WERI-Rb-1 (cell line): ENCODE measurements around the gene SLC19A2.

Experiments
- DNase-seq: peaks from one replicate; pipeline ENCODE4 v3.0.0-alpha.2; 2020
- H3K27ac ChIP-seq: fragments of 250-450 bp; sonication (Bioruptor Pico); 2 replicates; pipeline ENCODE4 v1.5.1; 2020; ENCODE audit warnings: mild to moderate bottlenecking, moderate library complexity
- H3K27me3 ChIP-seq: fragments of 250-450 bp; sonication (Bioruptor Pico); 2 replicates; pipeline ENCODE4 v1.5.1; 2021; ENCODE audit warnings: mild to moderate bottlenecking, low read depth, moderate library complexity; ENCODE audit not compliant: insufficient read depth, severe bottlenecking
- H3K36me3 ChIP-seq: fragments of 250-450 bp; sonication (Bioruptor Pico); 2 replicates; pipeline ENCODE4 v1.5.1; 2020; ENCODE audit warnings: mild to moderate bottlenecking, moderate library complexity
- H3K4me3 ChIP-seq: 2 replicates; pipeline ENCODE4 v1.5.1; 2011; ENCODE audit warnings: low read depth, mild to moderate bottlenecking, control low read depth, low read length
- H3K9me3 ChIP-seq: fragments of 250-450 bp; sonication (Bioruptor Pico); 2 replicates; pipeline ENCODE4 v1.5.1; 2021; ENCODE audit warnings: mild to moderate bottlenecking, moderate library complexity; ENCODE audit not compliant: severe bottlenecking
- CTCF ChIP-seq: IDR thresholded peaks from 2 replicates; pipeline ENCODE4 v1.5.1; 2011; ENCODE audit warnings: low read depth, mild to moderate bottlenecking, control low read depth, inconsistent platforms, low read length

Gene SLC19A2

DNA sequence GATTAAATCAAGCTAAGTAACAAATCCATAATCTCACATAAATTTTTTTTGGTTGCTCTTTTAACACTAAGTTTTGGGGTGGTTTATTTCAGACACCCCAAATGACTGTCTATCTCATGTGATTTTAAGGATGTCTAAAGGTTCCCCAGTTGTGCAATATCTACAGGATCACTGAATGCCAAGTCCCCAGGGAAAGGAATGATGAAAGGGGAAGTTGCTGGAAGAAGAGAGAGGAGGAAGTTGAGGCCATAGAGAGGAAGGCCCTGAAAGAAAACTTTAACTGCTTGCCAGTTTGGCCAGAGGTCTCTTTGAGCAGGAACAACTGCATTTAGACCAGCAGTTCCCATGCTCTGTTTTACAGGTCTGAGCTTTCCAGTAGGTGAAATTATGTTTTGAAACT, 27.5 kb upstream of the SLC19A2 start:
- H3K9me3 ChIP-seq: no peaks in the 10 kb centered on the region
- H3K27me3 ChIP-seq: no peaks in the 10 kb centered on the region
- no peaks in the 10 kb centered on the region for H3K36me3 ChIP-seq
- no peak for DNase-seq
- TF ChIP-seq CTCF: no peak
- H3K27ac ChIP-seq: no peak overlapping the region
- H3K4me3 ChIP-seq: no peak overlapping the region

- no peaks in the 10 kb centered on the region for H3K27me3 ChIP-seq
- no peak overlapping the region for H3K4me3 ChIP-seq
- no peak for TF ChIP-seq CTCF
- no peaks in the 10 kb centered on the region for H3K36me3 ChIP-seq
- DNase-seq: no peak
- no peak overlapping the region for H3K27ac ChIP-seq
- no peaks in the 10 kb centered on the region for H3K9me3 ChIP-seq
These were observed 25.7 kb upstream of the SLC19A2 start for GRCh38 chr1:169511316-169512005.

GRCh38 chr1:169510060-169510459, 24.3 kb upstream of the SLC19A2 start:
- Histone ChIP-seq H3K4me3 (no peak overlapping the region), H3K27me3 (no peaks in the 10 kb centered on the region), H3K36me3 (no peaks in the 10 kb centered on the region), H3K27ac (no peak overlapping the region), H3K9me3 (no peaks in the 10 kb centered on the region)
- TF ChIP-seq CTCF: no peak
- DNase-seq: no peak

GRCh38 chr1:169509354-169509753, 23.6 kb upstream of the SLC19A2 start:
- no peaks in the 10 kb centered on the region for H3K27me3 ChIP-seq
- no peak overlapping the region for H3K27ac ChIP-seq
- no peak for TF ChIP-seq CTCF
- H3K4me3 ChIP-seq: no peak overlapping the region
- no peak for DNase-seq
- no peaks in the 10 kb centered on the region for H3K9me3 ChIP-seq
- H3K36me3 ChIP-seq: no peaks in the 10 kb centered on the region

GRCh38 chr1:169508432-169509338, 22.9 kb upstream of the SLC19A2 start:
- no peak for DNase-seq
- no peaks in the 10 kb centered on the region for H3K36me3 ChIP-seq
- no peak for TF ChIP-seq CTCF
- no peak overlapping the region for H3K27ac ChIP-seq
- no peak overlapping the region for H3K4me3 ChIP-seq
- H3K27me3 ChIP-seq: no peaks in the 10 kb centered on the region
- no peaks in the 10 kb centered on the region for H3K9me3 ChIP-seq
